Esophagus squamous epithelium (tissue), 5 donors: ENCODE measurements around the gene PTPRN2. TPM values are rescaled to one million over a fixed set of nuclear protein-coding genes. Genes with fewer than 3 reads are reported as not detected.

ENCODE experiments used
- DNase-seq: peaks from one replicate; lab custom pipeline; 2025; lab: John Stamatoyannopoulos, UW
- H3K27ac ChIP-seq, 4 donors: fragments of 200-600 bp; sonication (generic); one replicate each; pipeline ENCODE4 v1.5.1; 2016 to 2019; ENCODE audit warnings: mild to moderate bottlenecking in 1 of 4
- H3K27me3 ChIP-seq, 4 donors: fragments of 200-600 bp; sonication (generic); 1 replicate in 3 of 4; 2 replicates in 1 of 4; pipeline versions ENCODE4 v1.5.1 to v1.6.0; 2017 to 2021; ENCODE audit warnings: antibody characterized with exemption in 1 of 4
- H3K36me3 ChIP-seq, 3 donors: fragments of 200-600 bp; sonication (generic); one replicate each; pipeline ENCODE4 v1.5.1; 2016 to 2019
- H3K4me1 ChIP-seq, 3 donors: fragments of 200-600 bp; sonication (generic); one replicate each; pipeline ENCODE4 v1.5.1; 2017 to 2019
- H3K4me3 ChIP-seq, 4 donors: fragments of 200-600 bp; sonication (generic); 1 replicate in 3 of 4; 2 replicates in 1 of 4; pipeline ENCODE4 v1.5.1; 2016 to 2019; ENCODE audit warnings: mild to moderate bottlenecking in 2 of 4, moderate library complexity in 1 of 4
- H3K9me3 ChIP-seq, 3 donors: fragments of 200-600 bp; sonication (generic); one replicate each; pipeline ENCODE4 v1.5.1; 2016 to 2019
- CTCF ChIP-seq, 6 experiments: fragments of 450-650 bp in 4 of 6; fragments of 200-600 bp in 2 of 6; sonication (generic) in 2 of 6; IDR thresholded peaks; one replicate each; pipeline ENCODE4 v1.5.1; 2016 to 2019; ENCODE audit warnings: antibody characterized with exemption in 6 of 6, mild to moderate bottlenecking in 4 of 6, moderate library complexity in 4 of 6
- POLR2A ChIP-seq, 4 donors: fragments of 450-650 bp; IDR thresholded peaks; one replicate each; pipeline ENCODE4 v1.6.1; 2017; ENCODE audit warnings: antibody characterized with exemption in 4 of 4, mild to moderate bottlenecking in 4 of 4, moderate library complexity in 3 of 4
- WGBS, 2 donors: methylation state at CpG; one replicate each; pipeline ENCODE4 v1.1.5; 2018; 5-methylcytosine and 5-hydroxymethylcytosine counted together
- intact Hi-C: fragments of 100-400 bp; cut with DNase I; formaldehyde crosslinking; loops from one replicate; pipeline ENCODE4 v1.15.0; 2022
- total RNA-seq, 4 donors: library from RNA; depleted of rRNA; stranded (reverse); fragments of >200 nt; gene quantifications; one replicate each; pipeline ENCODE4 v1.1.0, GENCODE V29; 2016
- donor health status: DM: yes; HTN: yes; CAD: no.

The PTPRN2 gene
- total RNA-seq, 4 donors from 2014 or later, result 0.38 to 2.7 (median 1.0) TPM

GRCh38 chr7:158561659-158562058 lies 26.0 kb downstream of the PTPRN2 start:
- TF ChIP-seq CTCF (IDR thresholded peaks at IDR 0.05), result no peak
- no peak for TF ChIP-seq POLR2A (IDR thresholded peaks at IDR 0.05)
- Histone ChIP-seq H3K4me1 (no peaks in the 10 kb centered on the region), H3K27ac (no peak overlapping the region), H3K4me3 (no peak overlapping the region), H3K36me3 (no peaks in the 10 kb centered on the region), H3K27me3 (peaks cover 0 to 45% (median 0%) of the 10 kb centered on the region in 4 donors), H3K9me3 (no peaks in the 10 kb centered on the region)
- 80 to 100% methylated on average over 1 to 4 of the region's 7 CpGs for WGBS, 2 donors
- intact Hi-C loops, result no loop called here
- no peak for DNase-seq

DNA sequence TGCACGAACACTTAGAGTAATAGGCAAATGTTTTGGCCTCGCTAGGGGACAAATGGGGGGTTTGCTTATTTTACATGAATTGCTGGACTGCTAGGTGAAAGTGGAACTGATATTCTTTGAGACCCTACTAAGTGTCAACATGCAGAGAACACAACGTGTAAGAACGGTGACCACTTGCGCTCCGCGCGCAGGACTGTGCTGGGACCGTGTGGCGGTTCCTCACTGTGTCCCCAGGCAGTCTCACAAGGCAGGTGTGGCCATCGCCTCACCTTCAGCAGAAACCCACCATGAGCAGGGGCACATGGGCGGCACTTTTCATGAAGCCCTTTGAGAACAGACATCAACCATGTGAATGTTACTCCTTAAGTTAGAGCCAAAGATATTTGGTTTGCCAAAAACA lies 27.2 kb downstream of the PTPRN2 start:
- H3K27ac ChIP-seq, result no peak overlapping the region
- H3K4me3 ChIP-seq, result no peak overlapping the region
- H3K36me3 ChIP-seq, result no peaks in the 10 kb centered on the region
- H3K9me3 ChIP-seq, result no peaks in the 10 kb centered on the region
- no peaks in the 10 kb centered on the region for H3K4me1 ChIP-seq
- H3K27me3 ChIP-seq, result peaks cover 0 to 33% (median 0%) of the 10 kb centered on the region in 4 donors
- intact Hi-C loops, result no loop called here
- TF ChIP-seq CTCF (IDR thresholded peaks at IDR 0.05) (no peak), POLR2A (IDR thresholded peaks at IDR 0.05) (no peak)
- DNase-seq, result no peak
- 89 to 90% methylated on average over 6 to 11 of the region's 12 CpGs for WGBS, 2 donors

DNA sequence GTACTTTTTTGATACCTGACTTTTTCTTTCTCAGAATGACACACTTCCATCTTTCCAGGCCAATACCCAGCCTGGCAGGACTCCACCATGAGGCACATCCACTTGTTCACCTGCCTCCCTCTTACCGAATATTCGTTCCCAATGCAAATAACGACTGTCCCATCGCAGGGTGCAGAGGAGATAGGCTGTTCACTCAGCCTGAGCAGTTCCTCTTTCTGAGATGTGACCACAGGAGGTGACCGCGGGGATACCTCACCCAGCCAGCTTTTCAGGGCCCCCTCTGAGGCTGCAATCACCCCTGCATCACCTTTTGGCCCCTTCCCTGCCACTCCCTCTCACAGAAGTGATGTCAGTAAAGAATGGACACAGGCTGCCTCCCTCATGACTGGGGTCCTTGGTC lies 28.3 kb downstream of the PTPRN2 start:
- no peaks in the 10 kb centered on the region for H3K4me1 ChIP-seq
- H3K27ac ChIP-seq, result no peak overlapping the region
- H3K4me3 ChIP-seq, result no peak overlapping the region
- H3K36me3 ChIP-seq, result no peaks in the 10 kb centered on the region
- DNase-seq, result no peak
- peaks cover 0 to 22% (median 0%) of the 10 kb centered on the region in 4 donors for H3K27me3 ChIP-seq
- intact Hi-C loops, result no loop called here
- TF ChIP-seq CTCF (IDR thresholded peaks at IDR 0.05), result no peak
- no peak for TF ChIP-seq POLR2A (IDR thresholded peaks at IDR 0.05)
- WGBS, 2 donors, result 60 to 69% methylated on average over 3 to 6 of the region's 6 CpGs
- no peaks in the 10 kb centered on the region for H3K9me3 ChIP-seq

DNA sequence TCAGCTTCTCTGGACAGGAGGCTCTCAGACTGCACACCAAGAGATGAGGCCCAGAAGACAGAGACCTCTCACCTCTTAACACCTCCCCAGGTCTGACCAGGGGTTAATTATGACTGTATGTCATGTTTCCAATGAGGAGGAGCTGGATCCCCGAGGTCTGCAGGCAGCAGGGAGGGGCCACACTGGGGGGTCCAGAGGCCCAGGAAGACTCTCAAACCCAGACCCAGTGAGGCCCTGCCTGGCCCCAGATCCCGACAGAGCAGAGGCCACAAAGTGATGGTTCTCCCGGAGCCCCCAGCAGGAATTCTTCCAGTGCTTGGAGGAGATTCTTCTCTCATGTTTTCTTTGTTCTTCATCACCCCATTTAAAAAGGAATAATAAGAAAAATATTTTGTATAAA lies 28.8 kb downstream of the PTPRN2 start:
- DNase-seq, result no peak
- TF ChIP-seq CTCF (IDR thresholded peaks at IDR 0.05) (no peak), POLR2A (IDR thresholded peaks at IDR 0.05) (no peak)
- H3K36me3 ChIP-seq, result no peaks in the 10 kb centered on the region
- H3K27me3 ChIP-seq, result peaks cover 0 to 19% (median 0%) of the 10 kb centered on the region in 4 donors
- intact Hi-C loops, result no loop called here
- no peak overlapping the region for H3K4me3 ChIP-seq
- H3K27ac ChIP-seq, result no peak overlapping the region
- 50 to 53% methylated on average over 3 of the region's 3 CpGs for WGBS, 2 donors
- H3K4me1 ChIP-seq, result no peaks in the 10 kb centered on the region
- H3K9me3 ChIP-seq, result no peaks in the 10 kb centered on the region

DNA sequence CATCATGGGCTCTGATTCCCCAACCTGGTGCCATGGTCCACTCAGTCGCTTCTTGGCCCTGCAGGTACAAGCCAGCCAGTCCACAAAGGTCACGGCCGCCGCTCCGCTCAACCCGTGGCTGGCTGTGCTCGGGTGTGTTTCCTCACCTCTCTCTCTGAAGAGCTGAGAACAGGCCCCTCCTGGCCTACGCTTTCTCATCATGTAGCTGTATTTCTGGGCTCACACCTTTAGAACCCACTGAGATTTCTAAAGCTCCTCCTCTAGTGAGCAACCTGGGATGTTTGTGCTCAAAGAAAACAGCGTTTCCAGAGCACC lies 30.2 kb downstream of the PTPRN2 start:
- no peak for TF ChIP-seq CTCF (IDR thresholded peaks at IDR 0.05)
- TF ChIP-seq POLR2A (IDR thresholded peaks at IDR 0.05), result no peak
- no peaks in the 10 kb centered on the region for H3K36me3 ChIP-seq
- no peaks in the 10 kb centered on the region for H3K9me3 ChIP-seq
- no peak overlapping the region for H3K27ac ChIP-seq
- intact Hi-C loops, result no loop called here
- no peaks in the 10 kb centered on the region for H3K4me1 ChIP-seq
- H3K27me3 ChIP-seq, result peaks cover 0 to 15% (median 0%) of the 10 kb centered on the region in 4 donors
- DNase-seq, result no peak
- no peak overlapping the region for H3K4me3 ChIP-seq
- 88 to 100% methylated on average over 1 to 9 of the region's 9 CpGs for WGBS, 2 donors
